ENCODE results near the gene TFDP1.

DNA sequence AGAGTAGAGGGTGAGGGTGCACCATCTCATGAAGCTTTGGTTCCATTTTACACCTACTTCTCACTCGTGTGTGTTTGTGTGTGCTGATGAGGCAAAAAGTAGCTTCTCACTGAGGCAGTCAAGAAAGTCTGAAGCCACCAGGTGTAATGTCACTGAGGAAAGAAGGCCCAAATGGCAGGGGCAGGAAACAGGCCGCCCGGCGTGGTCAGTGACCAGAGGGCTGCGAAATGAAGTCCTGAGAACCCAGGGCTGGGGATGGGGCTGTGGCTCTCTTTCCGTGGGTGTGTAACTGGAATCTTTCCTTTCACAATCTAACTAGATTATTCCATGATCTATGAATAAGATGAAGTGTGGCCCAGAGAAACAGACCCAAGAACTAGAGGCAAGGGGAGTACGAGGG lies 25.5 kb upstream of the TFDP1 start:
- TF ChIP-seq POLR2AphosphoS5 (IDR thresholded peaks at IDR 0.05; ENCODE audit: low read depth, low read length) = no peak
- TF ChIP-seq, protein P1, sequence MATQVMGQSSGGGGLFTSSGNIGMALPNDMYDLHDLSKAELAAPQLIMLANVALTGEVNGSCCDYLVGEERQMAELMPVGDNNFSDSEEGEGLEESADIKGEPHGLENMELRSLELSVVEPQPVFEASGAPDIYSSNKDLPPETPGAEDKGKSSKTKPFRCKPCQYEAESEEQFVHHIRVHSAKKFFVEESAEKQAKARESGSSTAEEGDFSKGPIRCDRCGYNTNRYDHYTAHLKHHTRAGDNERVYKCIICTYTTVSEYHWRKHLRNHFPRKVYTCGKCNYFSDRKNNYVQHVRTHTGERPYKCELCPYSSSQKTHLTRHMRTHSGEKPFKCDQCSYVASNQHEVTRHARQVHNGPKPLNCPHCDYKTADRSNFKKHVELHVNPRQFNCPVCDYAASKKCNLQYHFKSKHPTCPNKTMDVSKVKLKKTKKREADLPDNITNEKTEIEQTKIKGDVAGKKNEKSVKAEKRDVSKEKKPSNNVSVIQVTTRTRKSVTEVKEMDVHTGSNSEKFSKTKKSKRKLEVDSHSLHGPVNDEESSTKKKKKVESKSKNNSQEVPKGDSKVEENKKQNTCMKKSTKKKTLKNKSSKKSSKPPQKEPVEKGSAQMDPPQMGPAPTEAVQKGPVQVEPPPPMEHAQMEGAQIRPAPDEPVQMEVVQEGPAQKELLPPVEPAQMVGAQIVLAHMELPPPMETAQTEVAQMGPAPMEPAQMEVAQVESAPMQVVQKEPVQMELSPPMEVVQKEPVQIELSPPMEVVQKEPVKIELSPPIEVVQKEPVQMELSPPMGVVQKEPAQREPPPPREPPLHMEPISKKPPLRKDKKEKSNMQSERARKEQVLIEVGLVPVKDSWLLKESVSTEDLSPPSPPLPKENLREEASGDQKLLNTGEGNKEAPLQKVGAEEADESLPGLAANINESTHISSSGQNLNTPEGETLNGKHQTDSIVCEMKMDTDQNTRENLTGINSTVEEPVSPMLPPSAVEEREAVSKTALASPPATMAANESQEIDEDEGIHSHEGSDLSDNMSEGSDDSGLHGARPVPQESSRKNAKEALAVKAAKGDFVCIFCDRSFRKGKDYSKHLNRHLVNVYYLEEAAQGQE (IDR thresholded peaks at IDR 0.05; ENCODE audit: insufficient read depth in 1 of 2, low read depth in 2 of 2, low read length in 2 of 2) = no peak
- no peak for TF ChIP-seq SIN3A (IDR thresholded peaks at IDR 0.05; ENCODE audit: borderline replicate concordance, insufficient read depth, low read length)
- no peak for TF ChIP-seq TAF1 (IDR thresholded peaks at IDR 0.05; ENCODE audit: borderline replicate concordance, insufficient read depth, low read length)
- no peak for TF ChIP-seq FOXP2 (optimal IDR thresholded peaks at IDR 0.05; ENCODE audit: borderline replicate concordance, extremely low read depth, extremely low read length, insufficient read depth)

All from PFSK-1 (cell line).